ENCODE data around the gene GLYR1. TPM values are rescaled to one million over a fixed set of nuclear protein-coding genes. Genes with fewer than 3 reads are reported as not detected.

Gene GLYR1
- total RNA-seq, 1 experiment from 2014 or later = 111 TPM

DNA sequence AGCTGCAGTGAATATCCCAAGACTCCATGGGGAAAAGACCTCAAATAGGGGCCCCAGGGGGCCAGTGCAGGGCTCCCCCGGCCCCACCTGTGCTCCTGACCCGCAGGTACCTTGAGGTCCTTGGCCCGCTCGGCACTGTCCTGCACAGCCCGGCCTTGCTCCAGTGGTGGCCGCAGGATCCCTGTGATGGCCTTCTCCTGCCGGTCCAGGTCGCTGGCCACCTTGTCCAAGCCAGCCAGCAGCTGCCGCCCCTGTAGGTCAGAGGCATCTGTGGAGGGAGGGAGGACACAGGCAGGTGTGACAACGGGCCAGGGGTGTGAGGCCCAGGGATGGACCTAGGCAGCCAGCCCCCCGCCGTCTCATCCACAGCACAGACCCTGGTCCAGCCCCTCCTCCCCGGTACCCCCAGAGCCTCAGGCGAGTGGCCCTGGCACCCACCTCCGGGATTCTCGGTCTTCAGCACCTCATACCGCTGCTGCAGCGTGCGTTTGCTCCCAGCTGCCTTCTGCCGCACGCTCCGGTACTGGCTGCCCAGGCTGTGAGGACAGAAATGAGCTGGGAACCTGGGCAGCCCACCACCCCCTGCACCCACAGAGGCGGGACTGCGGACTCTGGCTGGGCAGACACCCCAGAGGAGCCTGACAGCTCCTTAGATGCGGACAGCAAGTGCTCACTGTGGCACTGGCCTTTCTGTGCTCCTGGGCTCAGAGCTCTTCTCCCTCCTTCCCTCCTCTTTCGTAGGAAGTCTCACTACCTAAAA, 46.2 kb upstream of the GLYR1 start:
- Histone ChIP-seq H3K4me3 (ENCODE audit: low read depth in 2 of 2, low read length in 2 of 2) (no peak overlapping the region), H3K27ac (ENCODE audit: low read length) (no peak overlapping the region), H3K9me3 (ENCODE audit: control insufficient read depth, insufficient read depth, low read depth, low read length) (no peaks in the 10 kb centered on the region), H3K4me1 (ENCODE audit: control insufficient read depth, insufficient read depth, low read length) (peaks cover 6% of the 10 kb centered on the region), H3K36me3 (ENCODE audit: control insufficient read depth, insufficient read depth, low read length) (peaks cover 3% of the 10 kb centered on the region; the same call in 1 of the 2 replicates), H3K27me3 (ENCODE audit: control insufficient read depth, insufficient read depth, low read length) (no peaks in the 10 kb centered on the region)
- ATAC-seq = no peak
- ChIA-PET CTCF (interaction anchor here (0.6 kb wide), 1 partner anchor 43 kb away, joined by 8 read pairs; no protein-coding TSS in a partner anchor), POLR2A (no interaction called here)
- no peak for TF ChIP-seq REST (IDR thresholded peaks at IDR 0.05; ENCODE audit: insufficient read depth in 1 of 2, low read depth in 2 of 2, low read length in 1 of 2)
- TF ChIP-seq CTCF (IDR thresholded peaks at IDR 0.05) = no peak
- no peak for TF ChIP-seq TCF7L2 (IDR thresholded peaks at IDR 0.05; ENCODE audit: low read depth, low read length)
- in situ Hi-C loops (cut with HindIII; ENCODE audit: low pct_unique_long_range_greater_than_20kb, low sequenced_read_pairs) (no loop called here), intact Hi-C loops (cut with micrococcal nuclease; ENCODE audit: unreplicated experiment) (no loop called here)
- BruUV-seq (replicated peaks) = no TSS peak
- no peak for DNase-seq (ENCODE audit: low read depth, low spot score)

GRCh38 chr16:4892361-4893102, 45.4 kb upstream of the GLYR1 start:
- H3K27ac ChIP-seq (ENCODE audit: low read length) = no peak overlapping the region
- TF ChIP-seq TCF7L2 (IDR thresholded peaks at IDR 0.05; ENCODE audit: low read depth, low read length) (no peak), REST (IDR thresholded peaks at IDR 0.05; ENCODE audit: insufficient read depth in 1 of 2, low read depth in 2 of 2, low read length in 1 of 2) (no peak), SIN3A (IDR thresholded peaks at IDR 0.05; ENCODE audit: borderline replicate concordance, insufficient read depth, low read depth, low read length) (no peak), CTCF (IDR thresholded peaks at IDR 0.05) (no peak), POLR2AphosphoS5 (IDR thresholded peaks at IDR 0.05; ENCODE audit: low read depth, low read length) (no peak)
- in situ Hi-C loops (cut with HindIII; ENCODE audit: low pct_unique_long_range_greater_than_20kb, low sequenced_read_pairs) (no loop called here), intact Hi-C loops (cut with micrococcal nuclease; ENCODE audit: unreplicated experiment) (no loop called here)
- peaks cover 6% of the 10 kb centered on the region for H3K4me1 ChIP-seq (ENCODE audit: control insufficient read depth, insufficient read depth, low read length)
- H3K36me3 ChIP-seq (ENCODE audit: control insufficient read depth, insufficient read depth, low read length) = peaks cover 3% of the 10 kb centered on the region; the same call in 1 of the 2 replicates
- DNase-seq (ENCODE audit: low read depth, low spot score) (no peak), ATAC-seq (peak; percentile 5; the same call in 1 of the 2 replicates)
- no peaks in the 10 kb centered on the region for H3K27me3 ChIP-seq (ENCODE audit: control insufficient read depth, insufficient read depth, low read length)
- CTCF ChIA-PET = no interaction called here
- no TSS peak for BruUV-seq (replicated peaks)
- H3K4me3 ChIP-seq (ENCODE audit: low read depth in 2 of 2, low read length in 2 of 2) = no peak overlapping the region
- H3K9me3 ChIP-seq (ENCODE audit: control insufficient read depth, insufficient read depth, low read depth, low read length) = no peaks in the 10 kb centered on the region
- POLR2A ChIA-PET = no interaction called here
